Heart left ventricle (tissue), 13 donors: ENCODE results near the gene TIGD2.

Experiments used
- CTCF ChIP-seq, 12 donors: fragments of 200-600 bp; sonication (generic) in 4 of 12; IDR thresholded peaks; one replicate each; pipeline versions ENCODE4 v1.5.0 to v1.8.0; 2018 to 2022; ENCODE audit warnings: antibody characterized with exemption in 12 of 12, mild to moderate bottlenecking in 5 of 12
- POLR2A ChIP-seq, 2 donors: fragments of 450-650 bp; IDR thresholded peaks; one replicate each; pipeline ENCODE4 v1.6.1; 2017; ENCODE audit warnings: antibody characterized with exemption in 2 of 2, mild to moderate bottlenecking in 2 of 2, moderate library complexity in 2 of 2
- donor health status: ischemic (EF 13 %, LVEDD 7.1; RV severe dilation, severe dysfunction).
- donor health status: DM: no; HTN: yes; CAD: no.
- donor health status: DM: no; HTN: no; CAD: no.
- donor health status: ischemic (EF 25% LVEDD 6.9; RV normal size, moderate dysfunction).
- donor health status: ischemic (EF 25% LVEDD 5.7; RV mildly dilated, moderate dysfunction).
- donor health status: ischemic (EF 35%, LVEDD 5.7; RV mildly dilated, moderate dysfunction).
- donor health status: nonischemic (EF 11% LVEDD 7.7; RV severe dilation, severe dysfunction).
- donor health status: DM: yes; HTN: yes; CAD: no.
- donor health status: PGD.
- donor health status: ischemic (EF 29% LVEDD 5.4; RV normal size, mild dysfunction).
- donor health status: nonischemic (EF 23%, LVEDD 6.1; RV moderate dilation, normal function).

DNA sequence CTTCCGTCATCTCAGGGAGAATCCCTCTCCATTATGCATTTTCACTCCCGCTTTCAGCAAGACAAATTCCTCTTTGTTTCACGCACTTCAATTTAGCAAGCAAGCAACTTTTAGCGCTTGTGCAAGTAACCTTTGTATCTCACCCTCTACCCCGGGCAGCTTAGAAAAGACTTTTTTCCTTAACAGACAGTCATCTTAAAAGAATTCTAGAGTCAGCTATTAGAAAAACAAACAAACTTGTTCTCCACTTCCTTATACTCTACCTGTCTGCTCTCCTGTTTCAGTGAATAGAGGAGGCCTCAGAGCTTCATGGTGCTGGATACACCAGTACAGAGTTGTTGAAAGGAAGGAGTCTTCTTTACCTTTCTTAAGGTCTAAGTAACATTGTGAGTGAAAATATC lies 12.1 kb downstream of the TIGD2 start:
- TF ChIP-seq CTCF (IDR thresholded peaks at IDR 0.05) (no peak), POLR2A (IDR thresholded peaks at IDR 0.05) (no peak)
